Kidney tubule cell (primary cell): ENCODE measurements around the gene EHMT1.

ENCODE experiments used
- DNase-seq: peaks from one replicate; pipeline ENCODE4 v3.0.0-alpha.2; 2018; ENCODE audit warnings: low spot score

EHMT1 gene

GRCh38 chr9:137618105-137619067 is at the start of gene EHMT1:
Gene EHMT1 (plus strand): TSS chr9:137619005. CDS start chr9:137619029, 24 bp downstream.
- peak; percentile 91 for DNase-seq

DNA sequence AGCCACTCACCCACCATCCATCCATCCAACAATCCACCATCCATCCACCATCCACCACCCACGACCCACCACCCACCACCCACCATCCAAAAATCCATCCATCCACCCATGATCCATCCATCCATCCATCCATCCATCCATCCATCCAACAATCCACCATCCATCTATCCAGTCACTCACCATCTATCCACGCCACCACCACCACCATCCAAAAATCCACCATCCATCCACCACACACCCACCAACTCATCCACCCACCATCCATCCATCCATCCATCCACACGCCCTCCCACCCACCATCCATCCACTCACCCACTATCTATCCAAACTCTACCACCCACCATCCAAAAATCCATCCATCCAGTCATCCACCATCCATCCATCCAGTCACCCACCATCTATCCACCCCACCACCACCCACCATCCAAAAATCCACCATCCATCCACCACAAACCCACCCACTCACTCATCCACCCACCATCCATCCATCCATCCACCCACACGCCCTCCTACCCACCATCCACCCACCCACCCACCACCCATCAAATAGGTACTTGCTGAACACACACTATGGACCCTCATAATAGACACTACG is 49.1 kb upstream of the EHMT1 start:
- DNase-seq = no peak

- DNase-seq = no peak
These were observed 48.2 kb upstream of the EHMT1 start for GRCh38 chr9:137570566-137570965.

GRCh38 chr9:137574192-137574591 is 44.6 kb upstream of the EHMT1 start:
- no peak for DNase-seq

GRCh38 chr9:137575364-137575715 is 43.5 kb upstream of the EHMT1 start:
- no peak for DNase-seq

- no peak for DNase-seq
These were observed 42.9 kb upstream of the EHMT1 start for GRCh38 chr9:137575716-137576411.

DNA sequence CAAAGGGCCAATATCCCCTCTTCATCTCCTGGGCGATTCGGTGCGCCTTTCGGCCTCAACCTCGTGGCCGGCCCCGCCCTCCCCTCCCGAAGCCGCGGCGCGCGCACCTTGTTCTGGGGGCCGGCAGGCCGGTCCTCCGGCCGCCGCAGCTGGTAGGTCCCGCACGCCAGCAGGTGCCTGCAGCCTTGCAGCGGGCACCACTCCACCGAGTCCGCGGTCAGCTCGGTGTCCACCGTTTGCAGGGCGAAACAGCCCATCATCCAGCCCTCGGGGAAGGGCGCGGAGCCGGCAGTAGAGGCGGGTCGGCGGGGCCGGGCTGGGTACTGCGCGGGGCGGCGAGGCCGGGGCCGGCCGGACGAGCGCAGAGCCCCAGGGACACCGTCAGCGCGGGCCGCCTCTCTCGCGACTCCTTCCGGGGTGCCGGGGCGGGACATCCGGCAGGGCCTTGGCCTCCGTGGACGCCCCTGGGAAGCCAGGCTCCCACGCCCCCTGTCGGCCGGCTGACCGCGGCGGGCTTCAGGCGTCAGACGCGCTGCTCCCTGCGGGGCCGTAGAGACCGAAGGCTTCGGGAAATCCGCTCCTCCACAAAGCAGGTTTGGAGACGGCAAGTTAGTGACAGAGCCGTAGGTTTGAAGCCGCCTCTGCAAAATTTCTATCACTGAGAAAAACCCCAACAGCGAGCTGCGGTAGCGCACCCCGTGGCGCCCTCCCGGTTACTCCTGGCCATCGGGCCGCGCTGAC is 40.1 kb upstream of the EHMT1 start, which contains the start of gene DPH7:
TSS of gene DPH7 (minus strand) at position 408 of the 741 bp plus-strand sequence. CDS start at position 260, 148 bp downstream.
- peak; percentile 92 for DNase-seq

DNA sequence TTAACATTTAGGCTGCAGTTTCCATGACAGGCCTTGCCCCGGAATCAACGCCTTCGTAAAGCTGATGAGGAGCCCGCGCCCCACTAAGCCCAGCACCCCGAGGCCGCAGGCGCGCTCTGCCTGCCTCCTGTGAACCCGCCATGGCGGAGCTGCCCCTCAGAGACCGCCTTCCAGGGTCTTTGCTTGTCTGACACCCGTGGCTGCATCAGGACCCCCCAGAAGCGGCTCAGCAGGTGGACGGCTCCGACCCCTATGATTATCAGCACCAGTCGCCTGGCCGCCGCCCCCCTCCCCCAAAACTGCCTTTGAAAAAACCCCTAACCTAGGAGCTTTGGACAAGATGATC is 39.6 kb upstream of the EHMT1 start:
- no peak for DNase-seq

- DNase-seq = no peak
These were observed 38.4 kb upstream of the EHMT1 start for GRCh38 chr9:137580209-137580953.

DNA sequence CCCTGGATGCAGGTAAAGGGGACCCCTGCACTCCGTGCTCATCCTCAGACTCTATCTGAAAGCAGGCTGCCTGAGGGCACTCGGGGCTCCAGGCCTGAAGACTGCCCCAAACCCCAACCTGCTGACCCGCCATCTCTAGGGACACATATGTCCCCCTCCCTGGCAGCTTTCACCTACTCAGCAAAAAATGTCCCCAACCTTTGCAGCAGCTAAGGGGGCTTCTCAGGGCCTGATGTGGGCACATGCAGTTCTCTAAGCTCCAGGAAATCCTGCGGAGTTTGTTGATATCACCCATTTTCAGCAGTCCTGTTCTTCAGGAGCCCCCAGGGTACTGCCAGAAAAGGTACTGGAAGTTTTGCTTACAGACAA is 37.9 kb upstream of the EHMT1 start:
- DNase-seq = no peak

- DNase-seq = no peak
These were observed 37.2 kb upstream of the EHMT1 start for GRCh38 chr9:137581361-137582285.

DNA sequence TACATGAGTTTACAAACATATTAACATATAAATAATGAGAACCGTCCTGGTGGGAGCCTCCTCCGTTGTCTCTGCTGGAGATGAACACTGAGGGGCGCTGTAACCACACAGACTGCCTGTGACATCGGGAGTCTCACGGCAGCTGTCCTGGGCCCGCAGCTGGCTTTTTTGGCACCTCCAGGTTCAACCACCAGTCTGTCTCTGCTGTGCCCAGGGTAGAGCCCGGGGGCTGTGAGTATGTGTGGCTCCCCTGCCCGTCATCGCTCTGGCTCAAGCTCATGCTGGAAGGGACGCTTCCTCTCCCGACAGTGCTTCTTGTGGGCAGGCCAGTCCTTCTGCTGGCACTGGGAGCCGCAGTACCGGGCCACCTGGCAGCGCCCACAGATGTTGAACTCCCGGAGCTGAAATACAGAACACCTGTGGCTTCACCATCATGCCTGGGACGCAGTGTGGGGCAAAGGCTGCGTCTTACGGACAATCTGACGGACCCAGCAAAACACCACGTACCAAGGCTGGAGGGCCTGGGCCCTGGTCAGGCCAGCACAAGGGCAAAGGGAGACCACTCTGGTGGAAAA is 36.4 kb upstream of the EHMT1 start:
- no peak for DNase-seq

DNA sequence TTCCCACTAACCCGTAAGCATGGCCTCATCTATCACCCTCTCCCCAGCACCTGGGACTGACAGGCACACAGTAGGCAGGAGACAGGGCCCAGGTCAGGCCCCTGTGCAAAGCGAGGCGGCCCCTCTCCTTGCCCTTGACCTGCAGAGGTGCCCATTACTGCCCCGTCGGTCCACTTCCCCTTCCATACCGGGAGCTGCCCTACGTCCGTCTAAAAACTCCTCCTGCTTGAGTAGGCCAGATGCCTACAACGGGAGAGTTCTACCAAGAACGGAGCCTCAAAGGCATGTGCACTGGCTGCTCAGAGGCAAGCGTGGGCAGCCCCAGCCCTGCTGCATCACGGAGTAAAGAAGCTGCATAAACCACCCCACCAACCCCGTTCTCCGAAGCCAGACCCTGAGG is 35.5 kb upstream of the EHMT1 start:
- no peak for DNase-seq

- DNase-seq = no peak
These were observed 34.8 kb upstream of the EHMT1 start for GRCh38 chr9:137583957-137584356.

DNA sequence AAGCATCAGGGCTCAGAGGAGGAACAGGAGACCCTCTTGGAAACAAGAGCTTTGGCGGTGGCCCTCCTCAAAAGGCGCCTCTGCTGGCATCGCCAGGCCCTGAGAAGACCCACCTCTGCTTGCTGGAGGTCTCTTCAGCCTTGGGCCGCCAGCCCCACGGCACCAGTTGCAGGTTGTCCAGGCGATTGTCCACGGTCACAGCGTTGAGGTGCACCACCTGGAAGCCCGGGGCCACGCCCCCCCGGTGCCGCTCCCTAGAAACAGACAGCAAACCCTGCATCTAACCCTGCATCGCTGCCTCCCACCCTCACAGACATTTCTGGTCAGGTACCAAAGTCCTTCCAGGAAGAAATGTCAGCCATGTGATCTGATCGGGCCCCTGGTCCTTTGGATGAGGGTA is 32.0 kb upstream of the EHMT1 start:
- no peak for DNase-seq

- no peak for DNase-seq
These were observed 30.5 kb upstream of the EHMT1 start for GRCh38 chr9:137588311-137588710.

DNA sequence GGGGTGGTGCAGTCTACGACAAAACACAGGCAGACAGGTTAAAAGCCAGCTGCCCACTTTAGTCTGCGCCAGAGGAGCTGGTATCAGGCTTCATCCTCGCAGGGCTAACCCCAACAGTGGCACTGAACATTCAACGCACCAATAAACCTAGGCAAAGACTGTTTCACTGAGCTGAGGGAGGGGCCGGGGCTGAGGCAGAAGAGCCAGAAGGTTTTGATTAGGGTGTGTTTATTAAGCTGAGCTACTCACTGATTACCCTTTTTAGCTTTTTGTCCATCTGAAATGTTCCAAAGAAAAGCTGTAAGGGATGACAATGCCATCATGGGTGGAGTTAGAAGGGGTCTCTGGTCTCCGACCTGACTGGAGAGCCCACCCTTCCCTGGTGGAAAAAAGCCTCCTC is 29.9 kb upstream of the EHMT1 start:
- DNase-seq = no peak

- DNase-seq = peak; percentile 22
These were observed 29.2 kb upstream of the EHMT1 start for GRCh38 chr9:137589441-137590122.

DNA sequence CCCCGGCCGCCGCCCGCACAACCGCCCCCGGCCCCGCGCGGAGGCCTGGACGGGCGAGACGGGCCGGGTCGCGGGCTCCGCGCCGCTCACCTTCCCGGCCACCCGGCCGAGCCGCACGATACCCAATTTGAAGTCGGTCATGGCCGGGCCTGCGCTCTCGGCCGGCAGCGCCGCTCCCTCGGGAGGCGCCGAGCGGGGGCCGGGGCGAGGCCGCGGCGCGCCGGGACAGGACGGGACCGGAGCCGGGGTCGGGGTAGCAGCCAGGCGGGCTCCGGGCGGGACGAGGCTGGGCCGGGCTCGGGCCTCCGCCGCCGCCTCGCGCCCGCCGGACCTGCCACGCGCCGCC is 28.7 kb upstream of the EHMT1 start:
- no peak for DNase-seq
